IMR-90 (cell line): ENCODE data around the gene GPC5. TPM values are rescaled to one million over a fixed set of nuclear protein-coding genes. Genes with fewer than 3 reads are reported as not detected.

Source experiments
- ATAC-seq: fragments of 200-7000 bp; cut with Tn5 transposase; 2 replicates; pipeline ENCODE4 v1.9.1; 2020; ENCODE audit warnings: low read depth, mild to moderate bottlenecking, moderate library complexity
- BruUV-seq: library from RNA; stranded (reverse); fragments of 400-500 nt; replicated peaks from 2 replicates; lab custom pipeline; 2021; lab: Mats Ljungman, UMichigan
- CTCF ChIA-PET: fragments of 300-600 bp; formaldehyde crosslinking; extraction: SDS; loops from one replicate; lab custom pipeline; 2021; ENCODE audit warnings: antibody characterized with exemption; lab: Yijun Ruan, JAX
- POLR2A ChIA-PET: fragments of 300-600 bp; sonication (Branson Sonifier 250); formaldehyde crosslinking; loops from one replicate; lab custom pipeline; 2022; ENCODE audit warnings: antibody characterized with exemption; ENCODE audit not compliant: unreplicated experiment; lab: Charles Lee
- DNase-seq: peaks from one replicate; pipeline ENCODE4 v3.0.0; 2013
- H2AFZ ChIP-seq: replicated peaks from 2 replicates; pipeline ENCODE3; 2013; ENCODE audit warnings: low read length, mild to moderate bottlenecking; ENCODE audit not compliant: poor library complexity
- H2AK5ac ChIP-seq: 2 replicates; pipeline ENCODE4 v1.6.1; 2013; ENCODE audit warnings: low read depth, low read length, inconsistent platforms
- H2AK9ac ChIP-seq: replicated peaks from 2 replicates; pipeline ENCODE3; 2013; ENCODE audit warnings: mild to moderate bottlenecking, low read depth, low read length, moderate library complexity; ENCODE audit not compliant: poor library complexity
- H2BK120ac ChIP-seq: 2 replicates; pipeline ENCODE4 v1.6.1; 2013; ENCODE audit warnings: low read depth, low read length, inconsistent platforms
- H2BK15ac ChIP-seq: 3 replicates; pipeline ENCODE4 v1.6.1; 2013; ENCODE audit warnings: low read depth, low read length, inconsistent platforms
- H2BK20ac ChIP-seq: 2 replicates; pipeline ENCODE4 v1.6.1; 2013; ENCODE audit warnings: low read depth, mild to moderate bottlenecking, inconsistent platforms, low read length, moderate library complexity
- H2BK5ac ChIP-seq: 2 replicates; pipeline ENCODE4 v1.6.1; 2013; ENCODE audit warnings: mild to moderate bottlenecking, low read depth, low read length, inconsistent platforms; ENCODE audit not compliant: poor library complexity, severe bottlenecking
- H3K14ac ChIP-seq: replicated peaks from 2 replicates; pipeline ENCODE4 v1.6.1; 2013; ENCODE audit warnings: low read depth, low read length, inconsistent platforms
- H3K18ac ChIP-seq: 2 replicates; pipeline ENCODE4 v1.6.1; 2013; ENCODE audit warnings: low read depth, low read length, control low read depth
- H3K23ac ChIP-seq: 2 replicates; pipeline ENCODE4 v1.6.1; 2013; ENCODE audit warnings: low read depth, low read length, inconsistent platforms
- H3K27ac ChIP-seq: 2 replicates; pipeline ENCODE4 v1.5.1; 2013; ENCODE audit warnings: mild to moderate bottlenecking, control low read depth, low read length; ENCODE audit not compliant: insufficient read depth
- H3K27me3 ChIP-seq: 2 replicates; pipeline ENCODE4 v1.6.1; 2013; ENCODE audit warnings: low read length; ENCODE audit not compliant: control insufficient read depth, insufficient read depth
- H3K36me3 ChIP-seq: 2 replicates; pipeline ENCODE4 v1.6.1; 2013; ENCODE audit warnings: low read length, mixed read lengths; ENCODE audit not compliant: control insufficient read depth, insufficient read depth
- H3K4ac ChIP-seq: 2 replicates; pipeline ENCODE4 v1.6.1; 2013; ENCODE audit warnings: low read depth, low read length, inconsistent platforms
- H3K4me1 ChIP-seq: 2 replicates; pipeline ENCODE4 v1.6.1; 2013; ENCODE audit warnings: low read length, mixed read lengths; ENCODE audit not compliant: control insufficient read depth, insufficient read depth
- H3K4me2 ChIP-seq: 2 replicates; pipeline ENCODE4 v1.6.1; 2013; ENCODE audit warnings: low read depth, mild to moderate bottlenecking, control low read depth, low read length, moderate library complexity
- H3K4me3 ChIP-seq: 2 replicates; pipeline ENCODE4 v1.5.1; 2013; ENCODE audit warnings: low read depth, mild to moderate bottlenecking, control low read depth, low read length, moderate library complexity; ENCODE audit not compliant: insufficient read depth
- H3K56ac ChIP-seq: 2 replicates; pipeline ENCODE4 v1.6.1; 2013; ENCODE audit warnings: low read length, inconsistent platforms; ENCODE audit not compliant: insufficient read depth; ENCODE audit errors: extremely low read depth
- H3K79me1 ChIP-seq, 2 experiments: 2 replicates each; pipeline ENCODE4 v1.6.1; 2013; ENCODE audit warnings: low read length in 2 of 2, inconsistent platforms in 1 of 2, low read depth in 1 of 2
- H3K9ac ChIP-seq: 2 replicates; pipeline ENCODE4 v1.6.1; 2013; ENCODE audit warnings: low read depth, low read length, control low read depth
- H3K9me1 ChIP-seq: 2 replicates; pipeline ENCODE4 v1.6.1; 2013; ENCODE audit warnings: low read length, inconsistent platforms; ENCODE audit not compliant: insufficient read depth
- H3K9me3 ChIP-seq: 2 replicates; pipeline ENCODE4 v1.6.1; 2013; ENCODE audit warnings: low read length; ENCODE audit not compliant: control insufficient read depth, insufficient read depth
- H4K20me1 ChIP-seq: 2 replicates; pipeline ENCODE4 v1.6.1; 2013; ENCODE audit warnings: low read length, inconsistent platforms; ENCODE audit not compliant: insufficient read depth
- H4K5ac ChIP-seq: 2 replicates; pipeline ENCODE4 v1.6.1; 2013; ENCODE audit warnings: mild to moderate bottlenecking, low read depth, low read length, control low read depth
- H4K8ac ChIP-seq, 2 experiments: 2 replicates each; pipeline ENCODE4 v1.6.1; 2013; ENCODE audit warnings: low read depth in 2 of 2, low read length in 2 of 2, control low read depth in 1 of 2, inconsistent platforms in 1 of 2
- H4K91ac ChIP-seq: 2 replicates; pipeline ENCODE4 v1.6.1; 2013; ENCODE audit warnings: low read depth, low read length, inconsistent platforms; ENCODE audit not compliant: insufficient read depth
- CTCF ChIP-seq: conservative IDR thresholded peaks from 2 replicates; pipeline ENCODE4 v1.5.1; 2012; ENCODE audit warnings: mild to moderate bottlenecking, low read depth, low read length, improper control_type of control experiment
- MAFK ChIP-seq: IDR thresholded peaks from 2 replicates; pipeline ENCODE4 v1.6.1; 2012; ENCODE audit warnings: low read depth, low read length, improper control_type of control experiment
- NFE2L2 ChIP-seq: fragments of 150-350 bp; IDR thresholded peaks from 2 replicates; pipeline ENCODE4 v1.6.1; 2016; ENCODE audit warnings: low read depth, mild to moderate bottlenecking, low read length
- USF2 ChIP-seq: fragments of 150-350 bp; IDR thresholded peaks from 2 replicates; pipeline ENCODE4 v1.6.1; 2017; ENCODE audit warnings: mild to moderate bottlenecking, antibody characterized with exemption, low read length, low read depth
- dilution Hi-C: fragments of 300-500 bp; cut with HindIII; formaldehyde crosslinking; loops from one replicate; pipeline ENCODE4 v1.14.3; 2018; ENCODE audit warnings: low sequenced_read_pairs; ENCODE audit not compliant: unreplicated experiment
- in situ Hi-C: fragments of 300-500 bp; cut with MboI; formaldehyde crosslinking; loops from 3 replicates; pipeline ENCODE4 v1.14.3; 2019; ENCODE audit warnings: low sequenced_read_pairs, inconsistent platforms, mixed read lengths
- intact Hi-C: fragments of 100-400 bp; cut with micrococcal nuclease; formaldehyde crosslinking; loops from 2 replicates; pipeline ENCODE4 v1.10.0; 2022
- polyA plus RNA-seq, 3 experiments: library from polyadenylated mRNA; depleted of rRNA; stranded (reverse); fragments of >200 nt; gene quantifications; 2 replicates each; pipeline ENCODE4 v1.2.3, GENCODE V29; 2012; ENCODE audit warnings: low replicate concordance in 1 of 3
- total RNA-seq: library from RNA; depleted of rRNA; stranded (reverse); fragments of >200 nt; gene quantifications from 2 replicates; pipeline ENCODE4 v1.2.3, GENCODE V29; 2012

Gene GPC5
- total and polyA plus RNA-seq, 2 of the 4 experiments (the other 2 are of a cell fraction): 0.94 to 1.8 TPM

DNA sequence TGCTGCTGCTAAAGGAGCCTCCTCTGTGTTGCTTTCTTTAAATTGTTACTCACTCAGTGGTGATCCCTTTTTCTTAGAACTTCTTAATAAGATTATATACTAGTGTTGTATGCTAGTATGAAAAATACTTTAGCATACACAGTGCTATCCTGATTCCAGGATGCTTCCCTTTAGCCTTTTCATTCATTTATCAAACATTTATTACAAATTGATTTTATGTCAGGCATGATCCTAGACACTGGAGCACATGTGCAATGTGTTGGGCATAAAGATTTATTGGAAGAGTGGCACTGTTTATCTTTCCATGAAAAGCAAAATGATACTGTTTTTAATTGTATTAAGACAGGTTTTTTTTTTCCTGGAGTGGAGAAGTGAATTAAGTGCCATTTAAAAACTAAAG, 249.6 kb downstream of the GPC5 start:
- Histone ChIP-seq H2BK120ac (no peak overlapping the region), H3K56ac (no peak overlapping the region), H3K36me3 (no peaks in the 10 kb centered on the region), H3K9me3 (no peaks in the 10 kb centered on the region), H3K4me3 (no peak overlapping the region), H3K4me2 (no peak overlapping the region), H2BK20ac (no peak overlapping the region), H3K27me3 (no peaks in the 10 kb centered on the region), H2AFZ (no peak overlapping the region), H2AK5ac (no peak overlapping the region), H4K8ac (no peak overlapping the region), H3K4me1 (no peaks in the 10 kb centered on the region), H2BK15ac (no peak overlapping the region), H3K18ac (no peak overlapping the region), H3K79me1 (no peaks in the 10 kb centered on the region), H3K9ac (no peak overlapping the region), H3K14ac (no peak overlapping the region), H2AK9ac (no peak overlapping the region), H3K27ac (no peak overlapping the region), H4K5ac (no peak overlapping the region), H3K4ac (no peak overlapping the region), H2BK5ac (no peak overlapping the region), H3K23ac (no peak overlapping the region), H4K91ac (no peak overlapping the region), H3K9me1 (no peaks in the 10 kb centered on the region), H4K20me1 (no peaks in the 10 kb centered on the region)
- dilution Hi-C loops (no loop called here), in situ Hi-C loops (no loop called here), intact Hi-C loops (no loop called here)
- TF ChIP-seq NFE2L2 (no peak), MAFK (no peak), CTCF (no peak), USF2 (no peak)
- ChIA-PET CTCF (no interaction called here), POLR2A (no interaction called here)
- ATAC-seq (no peak), DNase-seq (no peak)
- BruUV-seq: no TSS peak
